Ishikawa (cell line): ENCODE measurements around the gene COL28A1.

Experiments used
- EP300 ChIP-seq: IDR thresholded peaks from 2 replicates; pipeline ENCODE4 v1.6.1; 2012; ENCODE audit warnings: borderline replicate concordance
- MAX ChIP-seq: IDR thresholded peaks from 2 replicates; pipeline ENCODE4 v1.6.1; 2012
- RAD21 ChIP-seq: IDR thresholded peaks from 2 replicates; pipeline ENCODE4 v1.6.1; 2012; ENCODE audit warnings: low read depth
- REST ChIP-seq: IDR thresholded peaks from 2 replicates; pipeline ENCODE4 v1.6.1; 2012; ENCODE audit warnings: low read depth, mild to moderate bottlenecking
- TAF1 ChIP-seq: IDR thresholded peaks from 2 replicates; pipeline ENCODE4 v1.6.1; 2012; ENCODE audit warnings: low read depth, mild to moderate bottlenecking
- TCF12 ChIP-seq: IDR thresholded peaks from 2 replicates; pipeline ENCODE4 v1.6.1; 2012; ENCODE audit warnings: low read depth
- TEAD4 ChIP-seq: IDR thresholded peaks from 2 replicates; pipeline ENCODE4 v1.6.1; 2012

GRCh38 chr7:7317850-7318249 lies 217.8 kb downstream of the COL28A1 start:
- TF ChIP-seq TEAD4: no peak
- no peak for TF ChIP-seq TAF1
- no peak for TF ChIP-seq RAD21
- no peak for TF ChIP-seq REST
- no peak for TF ChIP-seq MAX
- no peak for TF ChIP-seq EP300
- no peak for TF ChIP-seq TCF12
